H1 (cell line): Measurements from ENCODE around the gene NFASC. TPM values are rescaled to one million over a fixed set of nuclear protein-coding genes. Genes with fewer than 3 reads are reported as not detected.

Source experiments
- CHD7 ChIP-seq: fragments of 300-600 bp; sonication (generic); IDR thresholded peaks from 2 replicates; pipeline ENCODE4 v1.7.1; 2012; ENCODE audit warnings: low read length, moderate library complexity, mild to moderate bottlenecking, inconsistent platforms; ENCODE audit not compliant: insufficient replicate concordance
- E2F6 ChIP-seq: IDR thresholded peaks from 2 replicates; pipeline ENCODE4 v1.6.1; 2012; ENCODE audit warnings: inconsistent platforms
- EP300 ChIP-seq, 2 experiments: IDR thresholded peaks; 1 replicate in 1 of 2; 2 replicates in 1 of 2; pipeline ENCODE4 v1.6.1; 2011 to 2012; ENCODE audit warnings: low read depth in 2 of 2, low read length in 2 of 2, mild to moderate bottlenecking in 2 of 2, borderline replicate concordance in 1 of 2, inconsistent platforms in 1 of 2, moderate library complexity in 1 of 2
- PHF8 ChIP-seq: fragments of 200-600 bp; sonication (generic); conservative IDR thresholded peaks from 2 replicates; pipeline ENCODE4 v1.7.1; 2012; ENCODE audit warnings: low read depth, mild to moderate bottlenecking, inconsistent platforms, low read length, moderate library complexity
- RXRA ChIP-seq: IDR thresholded peaks from 2 replicates; pipeline ENCODE4 v1.6.1; 2011; ENCODE audit warnings: low read depth, mild to moderate bottlenecking, low read length, moderate library complexity; ENCODE audit not compliant: insufficient read depth
- USF2 ChIP-seq: IDR thresholded peaks from 2 replicates; pipeline ENCODE4 v1.6.1; 2011; ENCODE audit warnings: low read length, improper control_type of control experiment
- polyA plus RNA-seq, 7 experiments: library from polyadenylated mRNA; depleted of rRNA in 3 of 7; stranded (reverse) in 5 of 7; unstranded in 2 of 7; fragments of >200 nt in 5 of 7; fragments of 200-250 nt in 2 of 7; gene quantifications; 1 replicate in 5 of 7; 2 replicates in 1 of 7; 4 replicates in 1 of 7; pipeline versions ENCODE4 v1.2.1 to v1.2.3, GENCODE V29; 2011 to 2013; ENCODE audit warnings: missing spikeins in 2 of 7, mixed read lengths in 2 of 7
- total RNA-seq: library from RNA; stranded (reverse); fragmentation: NEBNext Ultra II Directional; extraction: Animal tissue kit (Norgen Biotek cat#: 25700); gene quantifications from 2 replicates; pipeline ENCODE4 v1.2.1, GENCODE V29; 2021

The NFASC gene
- total and polyA plus RNA-seq, 2 of the 8 experiments (the other 6 are each of a cell fraction or from before 2014, with no cell fraction given), result 5.0 to 15.2 TPM

- no peak for TF ChIP-seq RXRA
- no peak for TF ChIP-seq EP300 (IDR thresholded peaks at IDR 0.05; ENCODE audit: borderline replicate concordance in 1 of 2, low read depth in 2 of 2, low read length in 2 of 2)
- no peak for TF ChIP-seq PHF8
- TF ChIP-seq CHD7, result no peak
- TF ChIP-seq USF2, result no peak
- TF ChIP-seq E2F6, result no peak
Measured at GRCh38 chr1:204894606-204895005, 23.9 kb downstream of the NFASC start (continued).
